ENCODE results near the gene NPR1.
"Not testable (repeated sequence)": the region's sequence is repeated elsewhere in the genome, so short reads cannot be mapped to it uniquely, and the experiment has no call there.

NPR1 gene

GRCh38 chr1:153670257-153670858 is 8.1 kb upstream of the NPR1 start:
- H3K4me3 ChIP-seq (ENCODE audit: low read length) = peak overlapping the region; percentile 91
- H4K20me1 ChIP-seq (ENCODE audit: control insufficient read depth, insufficient read depth, low read depth, low read length) = no peaks in the 10 kb centered on the region
- no peaks in the 10 kb centered on the region for H3K27me3 ChIP-seq (ENCODE audit: control insufficient read depth, low read length)
- H3K36me3 ChIP-seq (ENCODE audit: control insufficient read depth, low read length) = peaks cover 54% of the 10 kb centered on the region
- peaks cover 21% of the 10 kb centered on the region for H3K4me1 ChIP-seq (ENCODE audit: control insufficient read depth, low read length)
- peaks cover 18% of the 10 kb centered on the region for H3F3A ChIP-seq (ENCODE audit: control insufficient read depth, insufficient read depth)
- no peaks in the 10 kb centered on the region for H3K9me2 ChIP-seq (replicated peaks; ENCODE audit: control insufficient read depth, low read length)
- TF ChIP-seq EZH2phosphoT487 (IDR thresholded peaks at IDR 0.05; ENCODE audit: borderline replicate concordance, low read length) (no peak), CTCF (IDR thresholded peaks at IDR 0.05; ENCODE audit: low read depth, low read length, poor library complexity, severe bottlenecking) (no peak)
- H3K9me3 ChIP-seq (ENCODE audit: control insufficient read depth, insufficient read depth, low read length) = no peaks in the 10 kb centered on the region
- peak overlapping the region; percentile 93 for H3K4me2 ChIP-seq (ENCODE audit: low read length)
- peaks cover 37% of the 10 kb centered on the region for H3K79me2 ChIP-seq (ENCODE audit: control insufficient read depth, low read length)
- H3K27ac ChIP-seq (ENCODE audit: low read depth, low read length) = peak overlapping the region; percentile 55

- Histone ChIP-seq H3K36me3 (ENCODE audit: control insufficient read depth, low read length) (peaks cover 47% of the 10 kb centered on the region), H3K27ac (ENCODE audit: low read depth, low read length) (peak within 1 kb of the TSS; percentile 55), H3K79me2 (ENCODE audit: control insufficient read depth, low read length) (peaks cover 37% of the 10 kb centered on the region), H3K9me2 (replicated peaks; ENCODE audit: control insufficient read depth, low read length) (no peaks in the 10 kb centered on the region), H3K9me3 (ENCODE audit: control insufficient read depth, insufficient read depth, low read length) (no peaks in the 10 kb centered on the region), H3K4me1 (ENCODE audit: control insufficient read depth, low read length) (peaks cover 21% of the 10 kb centered on the region), H3K4me2 (ENCODE audit: low read length) (peak within 1 kb of the TSS; percentile 93), H3K27me3 (ENCODE audit: control insufficient read depth, low read length) (no peaks in the 10 kb centered on the region), H3K4me3 (ENCODE audit: low read length) (peak within 1 kb of the TSS; percentile 91), H4K20me1 (ENCODE audit: control insufficient read depth, insufficient read depth, low read depth, low read length) (no peaks in the 10 kb centered on the region), H3F3A (ENCODE audit: control insufficient read depth, insufficient read depth) (peaks cover 12% of the 10 kb centered on the region)
- TF ChIP-seq EZH2phosphoT487 (IDR thresholded peaks at IDR 0.05; ENCODE audit: borderline replicate concordance, low read length) (no peak), CTCF (IDR thresholded peaks at IDR 0.05; ENCODE audit: low read depth, low read length, poor library complexity, severe bottlenecking) (peak; percentile 50)
These were observed 7.4 kb upstream of the NPR1 start, which contains the start of gene ILF2 for GRCh38 chr1:153670859-153671627. Gene ILF2, minus strand, starts transcription at chr1:153670993. Its CDS starts 71 bp downstream, at chr1:153670922.

- Histone ChIP-seq H3K79me2 (ENCODE audit: control insufficient read depth, low read length) (peaks cover 37% of the 10 kb centered on the region), H3K4me1 (ENCODE audit: control insufficient read depth, low read length) (peaks cover 21% of the 10 kb centered on the region), H3K4me3 (ENCODE audit: low read length) (peak overlapping the region; percentile 88), H3K4me2 (ENCODE audit: low read length) (peak overlapping the region; percentile 87), H3K36me3 (ENCODE audit: control insufficient read depth, low read length) (peaks cover 39% of the 10 kb centered on the region), H3K27ac (ENCODE audit: low read depth, low read length) (peak overlapping the region; percentile 51), H3F3A (ENCODE audit: control insufficient read depth, insufficient read depth) (peaks cover 12% of the 10 kb centered on the region)
- H3K9me2 ChIP-seq (replicated peaks; ENCODE audit: control insufficient read depth, low read length); H3K9me3 ChIP-seq (ENCODE audit: control insufficient read depth, insufficient read depth, low read length); H4K20me1 ChIP-seq (ENCODE audit: control insufficient read depth, insufficient read depth, low read depth, low read length); H3K27me3 ChIP-seq (ENCODE audit: control insufficient read depth, low read length): not testable (repeated sequence)
These were observed 6.7 kb upstream of the NPR1 start for GRCh38 chr1:153671628-153672353.
